Calu3 (cell line): Measurements from ENCODE around the gene DYTN. TPM values are rescaled to one million over a fixed set of nuclear protein-coding genes. Genes with fewer than 3 reads are reported as not detected.
A peak's percentile ranks its signal among the peaks of the same experiment; 100 is the strongest.

Source experiments
- BruUV-seq: library from RNA; stranded (reverse); fragments of 400-500 nt; replicated peaks from 2 replicates; lab custom pipeline; 2021; lab: Mats Ljungman, UMichigan
- CTCF ChIA-PET: fragments of 300-600 bp; sonication (Branson Sonifier 250); formaldehyde crosslinking; loops from one replicate; lab custom pipeline; 2022; ENCODE audit warnings: antibody characterized with exemption; lab: Charles Lee
- DNase-seq: peaks from one replicate; pipeline ENCODE4 v3.0.0; 2022
- H3K27ac Mint-ChIP-seq: one replicate; pipeline ENCODE4 v1.8.0; 2022; ENCODE audit warnings: mixed read lengths; ENCODE audit not compliant: unreplicated experiment
- H3K27me3 Mint-ChIP-seq: one replicate; pipeline ENCODE4 v1.8.0; 2022; ENCODE audit warnings: mixed read lengths; ENCODE audit not compliant: unreplicated experiment
- H3K36me3 Mint-ChIP-seq: one replicate; pipeline ENCODE4 v1.8.0; 2022; ENCODE audit warnings: mild to moderate bottlenecking, moderate library complexity, mixed read lengths; ENCODE audit not compliant: insufficient read depth, unreplicated experiment
- H3K4me1 Mint-ChIP-seq: one replicate; pipeline ENCODE4 v1.8.0; 2022; ENCODE audit warnings: mild to moderate bottlenecking, low read depth, mixed read lengths; ENCODE audit not compliant: unreplicated experiment
- H3K4me3 Mint-ChIP-seq: one replicate; pipeline ENCODE4 v1.8.0; 2022; ENCODE audit warnings: mild to moderate bottlenecking, low read depth, moderate library complexity, mixed read lengths; ENCODE audit not compliant: unreplicated experiment
- H3K9me3 Mint-ChIP-seq: one replicate; pipeline ENCODE4 v1.8.0; 2022; ENCODE audit warnings: low read depth, mixed read lengths; ENCODE audit not compliant: unreplicated experiment
- intact Hi-C: fragments of 100-400 bp; cut with micrococcal nuclease; formaldehyde crosslinking; loops from one replicate; pipeline ENCODE4 v1.10.0; 2022; ENCODE audit not compliant: unreplicated experiment
- total RNA-seq: library from RNA; stranded (reverse); gene quantifications from 2 replicates; pipeline ENCODE4 v1.2.3, GENCODE V29; 2022
- TF ChIP-seq, protein P1 (sequence below): fragments of 200-600 bp; IDR thresholded peaks from one replicate; pipeline ENCODE4 v1.8.0; 2022; ENCODE audit warnings: antibody characterized with exemption; ENCODE audit not compliant: unreplicated experiment

Gene DYTN
- total RNA-seq, 1 experiment from 2014 or later = not detected

DNA sequence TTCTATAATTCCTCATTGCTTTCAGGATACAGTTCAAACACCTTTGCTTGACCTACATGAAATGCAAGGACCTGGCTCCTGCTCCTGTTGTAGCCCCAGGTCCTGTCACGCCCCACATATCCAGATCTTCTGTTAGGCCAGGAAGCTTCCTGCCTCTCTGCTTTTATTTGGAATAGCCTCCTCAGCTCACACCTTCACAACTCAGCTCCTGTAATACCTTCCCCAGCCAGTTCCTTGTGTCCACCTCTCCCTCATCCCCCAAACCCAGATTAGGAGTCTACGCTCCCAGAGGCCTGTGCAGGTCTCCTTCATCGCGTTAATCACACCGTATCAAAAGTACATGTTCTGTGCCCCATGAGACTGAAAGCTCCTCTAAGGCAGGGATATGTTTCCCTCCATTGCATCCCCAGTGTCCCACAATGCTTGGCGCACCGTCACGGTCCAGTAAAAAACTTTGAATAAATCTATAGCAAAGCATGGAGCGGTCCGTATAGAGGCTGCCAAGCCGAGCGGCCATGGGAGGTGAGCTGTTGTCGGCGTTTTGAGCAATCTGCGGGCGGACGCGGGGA lies 46.6 kb upstream of the DYTN start:
- Mint-ChIP-seq H3K9me3 (no peaks in the 10 kb centered on the region), H3K4me3 (peak overlapping the region; percentile 77), H3K36me3 (peaks cover 26% of the 10 kb centered on the region), H3K27ac (peak overlapping the region; percentile 94), H3K27me3 (no peaks in the 10 kb centered on the region), H3K4me1 (peaks cover 22% of the 10 kb centered on the region)
- TF ChIP-seq, protein P1, sequence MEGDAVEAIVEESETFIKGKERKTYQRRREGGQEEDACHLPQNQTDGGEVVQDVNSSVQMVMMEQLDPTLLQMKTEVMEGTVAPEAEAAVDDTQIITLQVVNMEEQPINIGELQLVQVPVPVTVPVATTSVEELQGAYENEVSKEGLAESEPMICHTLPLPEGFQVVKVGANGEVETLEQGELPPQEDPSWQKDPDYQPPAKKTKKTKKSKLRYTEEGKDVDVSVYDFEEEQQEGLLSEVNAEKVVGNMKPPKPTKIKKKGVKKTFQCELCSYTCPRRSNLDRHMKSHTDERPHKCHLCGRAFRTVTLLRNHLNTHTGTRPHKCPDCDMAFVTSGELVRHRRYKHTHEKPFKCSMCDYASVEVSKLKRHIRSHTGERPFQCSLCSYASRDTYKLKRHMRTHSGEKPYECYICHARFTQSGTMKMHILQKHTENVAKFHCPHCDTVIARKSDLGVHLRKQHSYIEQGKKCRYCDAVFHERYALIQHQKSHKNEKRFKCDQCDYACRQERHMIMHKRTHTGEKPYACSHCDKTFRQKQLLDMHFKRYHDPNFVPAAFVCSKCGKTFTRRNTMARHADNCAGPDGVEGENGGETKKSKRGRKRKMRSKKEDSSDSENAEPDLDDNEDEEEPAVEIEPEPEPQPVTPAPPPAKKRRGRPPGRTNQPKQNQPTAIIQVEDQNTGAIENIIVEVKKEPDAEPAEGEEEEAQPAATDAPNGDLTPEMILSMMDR = no peak
- BruUV-seq = no TSS peak
- intact Hi-C loops = loop anchor here (5.0 kb wide), 1 partner anchor 207 kb away; no protein-coding TSS in a partner anchor
- CTCF ChIA-PET = no interaction called here
- DNase-seq = peak; percentile 2

DNA sequence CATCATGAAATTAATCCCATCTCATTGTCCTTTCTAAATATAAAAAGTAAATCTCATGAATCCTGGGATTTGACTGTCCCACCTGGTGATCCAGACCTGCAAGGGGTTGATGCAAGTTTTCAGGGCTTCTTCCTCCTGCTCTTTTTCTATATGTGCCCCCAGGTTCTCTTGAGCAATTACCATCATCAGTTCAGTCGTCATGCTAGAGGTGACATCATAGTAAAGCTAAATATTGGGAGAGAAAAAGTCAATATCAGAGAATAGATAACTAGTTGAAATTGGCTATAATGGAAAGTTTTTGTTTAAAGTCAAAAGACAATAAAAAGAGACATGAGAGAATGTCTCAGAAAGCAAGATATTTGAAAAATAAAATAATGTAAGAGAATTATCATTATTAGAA lies 38.6 kb upstream of the DYTN start:
- Mint-ChIP-seq H3K9me3 (no peaks in the 10 kb centered on the region), H3K27ac (no peak overlapping the region), H3K36me3 (no peaks in the 10 kb centered on the region), H3K4me1 (no peaks in the 10 kb centered on the region), H3K4me3 (no peak overlapping the region), H3K27me3 (peaks cover 28% of the 10 kb centered on the region)
- DNase-seq = no peak
- TF ChIP-seq, protein P1 = no peak
- intact Hi-C loops = no loop called here
- no TSS peak for BruUV-seq
- CTCF ChIA-PET = no interaction called here

DNA sequence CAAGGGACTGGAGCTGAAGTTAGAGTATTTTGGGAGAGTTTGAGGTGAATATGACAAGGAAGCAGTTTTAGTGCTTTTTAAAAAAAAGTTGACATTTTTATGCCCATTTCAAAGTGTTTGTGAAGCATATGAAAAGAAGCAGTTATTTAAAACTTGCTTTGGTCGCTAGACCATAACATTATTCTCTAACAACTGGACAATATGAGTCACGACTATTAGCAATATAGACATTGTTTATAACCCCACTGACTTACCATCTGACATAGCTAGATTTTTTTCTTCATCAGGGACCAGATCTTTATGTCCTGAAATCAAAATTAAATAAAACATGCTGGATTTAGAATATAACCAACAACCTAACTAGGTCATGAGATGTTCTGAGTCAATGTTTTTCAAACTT lies 22.6 kb upstream of the DYTN start:
- Mint-ChIP-seq H3K4me1 (no peaks in the 10 kb centered on the region), H3K4me3 (no peak overlapping the region), H3K27me3 (no peaks in the 10 kb centered on the region), H3K36me3 (no peaks in the 10 kb centered on the region), H3K27ac (no peak overlapping the region), H3K9me3 (no peaks in the 10 kb centered on the region)
- DNase-seq = no peak
- TF ChIP-seq, protein P1 = no peak
- no TSS peak for BruUV-seq
- intact Hi-C loops = no loop called here
- CTCF ChIA-PET = no interaction called here

DNA sequence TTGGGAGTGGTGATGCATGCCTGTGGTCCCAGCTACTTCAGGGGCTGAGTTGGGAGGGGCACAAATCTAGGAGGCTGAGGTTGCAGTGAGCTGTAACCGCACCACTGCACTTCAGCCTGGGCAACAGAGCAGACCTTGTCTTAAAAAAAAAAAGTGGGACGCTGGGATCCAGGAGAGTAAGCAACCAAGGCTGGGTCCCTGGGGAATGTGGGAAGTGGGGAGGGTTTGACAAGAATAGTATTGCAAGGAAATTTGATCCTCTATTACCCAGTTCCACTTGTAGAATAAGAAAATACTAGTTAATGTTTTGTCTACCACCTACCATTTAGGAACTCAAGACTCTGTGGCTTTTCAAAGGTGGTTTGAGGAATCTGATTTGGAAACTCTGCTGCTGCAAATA lies 21.1 kb upstream of the DYTN start:
- Mint-ChIP-seq H3K4me1 (no peaks in the 10 kb centered on the region), H3K9me3 (no peaks in the 10 kb centered on the region), H3K27me3 (no peaks in the 10 kb centered on the region), H3K27ac (no peak overlapping the region), H3K4me3 (no peak overlapping the region), H3K36me3 (no peaks in the 10 kb centered on the region)
- CTCF ChIA-PET = interaction anchor here (0.6 kb wide), 1 partner anchor 971 kb away, joined by 3 read pairs; no protein-coding TSS in a partner anchor
- BruUV-seq = no TSS peak
- no peak for DNase-seq
- TF ChIP-seq, protein P1 = no peak
- intact Hi-C loops = no loop called here
